ENCODE measurements around the gene IGF1R.

The IGF1R gene

GRCh38 chr15:98800437-98801233 is 152.3 kb downstream of the IGF1R start:
- DNase-seq: peak; percentile 76 to 91

GRCh38 chr15:98801234-98801561 is 152.9 kb downstream of the IGF1R start:
- DNase-seq: peak; percentile 87 to 91

GRCh38 chr15:98802187-98802586 is 153.8 kb downstream of the IGF1R start:
- no peak for DNase-seq

- DNase-seq: no peak
Observed at GRCh38 chr15:98803228-98804056, 155.1 kb downstream of the IGF1R start.

GRCh38 chr15:98804057-98804380 is 155.7 kb downstream of the IGF1R start:
- DNase-seq: no peak

- DNase-seq: no peak
Observed at GRCh38 chr15:98805434-98806274, 157.3 kb downstream of the IGF1R start.

GRCh38 chr15:98806275-98806895 is 158.0 kb downstream of the IGF1R start:
- no peak for DNase-seq

GRCh38 chr15:98807262-98807661 is 158.9 kb downstream of the IGF1R start:
- no peak for DNase-seq

GRCh38 chr15:98809273-98809672 is 160.9 kb downstream of the IGF1R start:
- DNase-seq: no peak

GRCh38 chr15:98812716-98813446 is 164.5 kb downstream of the IGF1R start:
- no peak for DNase-seq

GRCh38 chr15:98813951-98814350 is 165.6 kb downstream of the IGF1R start:
- no peak for DNase-seq

- DNase-seq: peak; percentile 60 to 66
Observed at GRCh38 chr15:98815207-98815606, 166.9 kb downstream of the IGF1R start.

- no peak for DNase-seq
Observed at GRCh38 chr15:98817745-98818144, 169.4 kb downstream of the IGF1R start.

- no peak for DNase-seq
Observed at GRCh38 chr15:98823012-98823458, 174.7 kb downstream of the IGF1R start.

GRCh38 chr15:98823616-98824015 is 175.3 kb downstream of the IGF1R start:
- DNase-seq: no peak

- DNase-seq: no peak
Observed at GRCh38 chr15:98824595-98824994, 176.3 kb downstream of the IGF1R start.

GRCh38 chr15:98826658-98827057 is 178.3 kb downstream of the IGF1R start:
- DNase-seq: no peak

- no peak for DNase-seq
Observed at GRCh38 chr15:98827217-98827616, 178.9 kb downstream of the IGF1R start.

- DNase-seq: no peak
Observed at GRCh38 chr15:98830034-98830634, 181.8 kb downstream of the IGF1R start.

- no peak for DNase-seq
Observed at GRCh38 chr15:98834976-98835375, 186.6 kb downstream of the IGF1R start.

- no peak for DNase-seq
Observed at GRCh38 chr15:98835876-98836275, 187.5 kb downstream of the IGF1R start.
